HEK293 (cell line): ENCODE measurements around the gene FOXC1.

Experiments
- CTCF ChIA-PET: fragments of 350-600 bp; formaldehyde crosslinking; extraction: SDS; loops from one replicate; lab custom pipeline; 2021; ENCODE audit warnings: antibody characterized with exemption; lab: Yijun Ruan, JAX
- POLR2A ChIA-PET: fragments of 300-600 bp; formaldehyde crosslinking; extraction: SDS; loops from one replicate; lab custom pipeline; 2020; ENCODE audit warnings: antibody characterized with exemption, inconsistent platforms; lab: Yijun Ruan, JAX
- H3K27ac ChIP-seq: fragments of 200-500 bp; sonication (Bioruptor generic); 2 replicates; pipeline ENCODE4 v1.5.1; 2014; ENCODE audit warnings: low read depth, low read length, control low read depth, inconsistent platforms; ENCODE audit errors: extremely low read depth
- H3K36me3 ChIP-seq, 2 experiments: fragments of 200-500 bp in 1 of 2; sonication (Bioruptor generic) in 1 of 2; 1 replicate in 1 of 2; 2 replicates in 1 of 2; pipeline ENCODE4 v1.5.1; 2014 to 2017; ENCODE audit warnings: inconsistent platforms in 2 of 2, low read length in 2 of 2; ENCODE audit not compliant: control insufficient read depth in 2 of 2, insufficient read depth in 1 of 2
- H3K4me1 ChIP-seq: fragments of 200-500 bp; sonication (Bioruptor generic); 2 replicates; pipeline ENCODE4 v1.5.1; 2014; ENCODE audit warnings: mild to moderate bottlenecking, low read length, inconsistent platforms; ENCODE audit not compliant: control insufficient read depth, insufficient read depth
- H3K4me3 ChIP-seq: 2 replicates; pipeline ENCODE4 v1.5.1; 2011; ENCODE audit warnings: low read depth, mild to moderate bottlenecking, control low read depth, low read length, moderate library complexity
- H3K9me3 ChIP-seq: fragments of 200-500 bp; sonication (Bioruptor generic); 2 replicates; pipeline ENCODE4 v1.5.1; 2014; ENCODE audit warnings: low read depth, low read length, inconsistent platforms; ENCODE audit not compliant: control insufficient read depth, insufficient read depth
- BCL6B ChIP-seq: fragments of 450-650 bp; formaldehyde crosslinking; IDR thresholded peaks from 2 replicates; pipeline ENCODE4 v1.5.1; 2017; ENCODE audit warnings: missing biosample characterization, missing genetic modification characterization
- GLIS2 ChIP-seq: fragments of 450-650 bp; formaldehyde crosslinking; IDR thresholded peaks from 2 replicates; pipeline ENCODE4 v1.5.1; 2016; ENCODE audit warnings: missing biosample characterization, missing genetic modification characterization
- HIC1 ChIP-seq: fragments of 450-650 bp; formaldehyde crosslinking; IDR thresholded peaks from 2 replicates; pipeline ENCODE4 v1.5.1; 2016; ENCODE audit warnings: missing biosample characterization, missing genetic modification characterization
- KLF9 ChIP-seq: fragments of 450-650 bp; formaldehyde crosslinking; IDR thresholded peaks from 2 replicates; pipeline ENCODE4 v1.5.1; 2016; ENCODE audit warnings: missing biosample characterization, missing genetic modification characterization, low read depth
- MYNN ChIP-seq: fragments of 450-650 bp; formaldehyde crosslinking; IDR thresholded peaks from 2 replicates; pipeline ENCODE4 v1.5.1; 2016; ENCODE audit warnings: missing biosample characterization, missing genetic modification characterization, borderline replicate concordance
- SETDB1 ChIP-seq: IDR thresholded peaks from one replicate; pipeline ENCODE4 v1.6.1; 2017; ENCODE audit warnings: mild to moderate bottlenecking, low read length, moderate library complexity, mixed read lengths; ENCODE audit not compliant: insufficient read length
- WT1 ChIP-seq: fragments of 450-650 bp; formaldehyde crosslinking; IDR thresholded peaks from 2 replicates; pipeline ENCODE4 v1.5.1; 2016; ENCODE audit warnings: missing biosample characterization, missing genetic modification characterization
- ZNF114 ChIP-seq: fragments of 450-650 bp; formaldehyde crosslinking; IDR thresholded peaks from 2 replicates; pipeline ENCODE4 v1.5.0; 2017; ENCODE audit warnings: missing biosample characterization, missing genetic modification characterization
- ZNF133 ChIP-seq: fragments of 450-650 bp; formaldehyde crosslinking; IDR thresholded peaks from 2 replicates; pipeline ENCODE4 v1.5.1; 2016; ENCODE audit warnings: missing biosample characterization, missing genetic modification characterization
- ZNF202 ChIP-seq: fragments of 450-650 bp; formaldehyde crosslinking; IDR thresholded peaks from 2 replicates; pipeline ENCODE4 v1.5.1; 2016; ENCODE audit warnings: missing biosample characterization, missing genetic modification characterization, borderline replicate concordance
- ZNF223 ChIP-seq: fragments of 450-650 bp; formaldehyde crosslinking; IDR thresholded peaks from 2 replicates; pipeline ENCODE4 v1.5.1; 2016; ENCODE audit warnings: missing biosample characterization, missing genetic modification characterization
- ZNF341 ChIP-seq: fragments of 450-650 bp; formaldehyde crosslinking; IDR thresholded peaks from 2 replicates; pipeline ENCODE4; 2016; ENCODE audit warnings: low read depth, missing biosample characterization, missing genetic modification characterization
- ZNF433 ChIP-seq: fragments of 450-650 bp; formaldehyde crosslinking; IDR thresholded peaks from 2 replicates; pipeline ENCODE4 v1.5.1; 2016; ENCODE audit warnings: missing biosample characterization, missing genetic modification characterization, low read depth
- ZNF501 ChIP-seq: fragments of 450-650 bp; formaldehyde crosslinking; IDR thresholded peaks from 2 replicates; pipeline ENCODE4 v1.5.1; 2016; ENCODE audit warnings: missing biosample characterization, missing genetic modification characterization
- ZNF514 ChIP-seq: fragments of 450-650 bp; formaldehyde crosslinking; IDR thresholded peaks from 2 replicates; pipeline ENCODE4 v1.5.1; 2016; ENCODE audit warnings: missing biosample characterization, missing genetic modification characterization
- ZNF548 ChIP-seq: fragments of 450-650 bp; formaldehyde crosslinking; IDR thresholded peaks from 2 replicates; pipeline ENCODE4 v1.5.1; 2016; ENCODE audit warnings: missing biosample characterization, missing genetic modification characterization
- ZNF747 ChIP-seq: fragments of 450-650 bp; formaldehyde crosslinking; IDR thresholded peaks from 2 replicates; pipeline ENCODE4 v1.5.1; 2016; ENCODE audit warnings: missing biosample characterization, missing genetic modification characterization
- ZNF837 ChIP-seq: fragments of 450-650 bp; formaldehyde crosslinking; IDR thresholded peaks from 2 replicates; pipeline ENCODE4 v1.5.1; 2016; ENCODE audit warnings: missing biosample characterization, missing genetic modification characterization
- ZSCAN16 ChIP-seq: fragments of 450-650 bp; formaldehyde crosslinking; IDR thresholded peaks from 2 replicates; pipeline ENCODE4 v1.5.1; 2016; ENCODE audit warnings: missing biosample characterization, missing genetic modification characterization
- TF ChIP-seq, protein P1 (sequence below): fragments of 450-650 bp; formaldehyde crosslinking; IDR thresholded peaks from 2 replicates; pipeline ENCODE4 v1.5.1; 2016; ENCODE audit warnings: missing biosample characterization, missing genetic modification characterization

Gene FOXC1

DNA sequence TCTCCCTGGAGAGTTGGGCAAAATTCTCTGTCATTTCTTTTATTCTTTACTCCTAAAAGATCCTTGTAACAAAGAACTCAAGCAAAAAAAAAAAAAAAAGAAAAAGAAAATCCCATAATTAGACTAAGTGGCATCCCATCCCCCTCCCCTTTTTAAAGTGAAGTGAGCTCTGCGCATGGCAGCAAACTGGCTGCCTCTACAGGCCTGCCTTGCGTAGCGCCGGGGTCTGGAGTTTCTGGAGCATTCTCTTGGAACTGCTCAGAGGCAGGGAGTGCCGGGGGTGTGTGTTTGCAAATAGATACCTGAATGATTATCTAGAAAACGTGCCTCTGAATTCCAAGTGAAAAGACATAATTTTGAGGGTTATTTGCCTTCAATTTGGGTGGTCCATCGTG lies 48.1 kb downstream of the FOXC1 start:
- Histone ChIP-seq H3K4me3 (no peak overlapping the region), H3K4me1 (0 out of 2 replicates have a peak, but pooled peaks cover 5% of the 10 kb centered on the region), H3K36me3 (no peaks in the 10 kb centered on the region), H3K9me3 (no peaks in the 10 kb centered on the region), H3K27ac (no peak overlapping the region; the same call in 1 of the 2 replicates)
- POLR2A ChIA-PET = no interaction called here
- CTCF ChIA-PET = no interaction called here
- TF ChIP-seq SETDB1 (no peak), BCL6B (no peak), ZNF223 (tag by site-specific recombination) (no peak), ZNF837 (tag by site-specific recombination) (no peak), ZNF202 (tag by site-specific recombination) (no peak), ZNF133 (tag by site-specific recombination) (no peak), ZNF501 (tag by site-specific recombination) (no peak), ZNF548 (no peak), WT1 (tag by site-specific recombination) (no peak)

GRCh38 chr6:1658212-1659005 lies 48.7 kb downstream of the FOXC1 start:
- TF ChIP-seq ZNF114 (tag by site-specific recombination) = no peak
- TF ChIP-seq, all 188 proteins: peak for 0
- no peaks in the 10 kb centered on the region for H3K36me3 ChIP-seq
- ChIA-PET CTCF (no interaction called here), POLR2A (no interaction called here)
- no peak overlapping the region for H3K27ac ChIP-seq
- no peak overlapping the region for H3K4me3 ChIP-seq
- 0 out of 2 replicates have a peak, but pooled peaks cover 5% of the 10 kb centered on the region for H3K4me1 ChIP-seq
- no peaks in the 10 kb centered on the region for H3K9me3 ChIP-seq

DNA sequence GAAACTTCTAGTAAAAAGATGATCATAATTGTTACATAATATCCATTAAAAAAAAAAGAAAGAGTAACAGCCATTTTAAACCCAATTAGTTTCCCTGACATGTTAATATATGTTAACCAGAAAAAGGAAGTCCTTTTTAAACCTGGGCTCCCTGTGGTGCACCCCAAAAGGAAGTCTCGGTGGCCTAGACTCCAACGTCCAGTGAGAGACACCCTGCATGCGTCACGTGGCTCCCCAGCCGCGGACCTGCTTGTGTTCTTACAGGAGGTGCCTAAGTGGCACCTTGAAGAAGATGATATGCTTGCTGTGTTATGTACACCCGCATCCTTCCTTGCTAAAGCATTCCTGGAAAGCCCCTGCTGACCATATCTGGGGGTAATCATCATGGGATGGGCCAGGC lies 50.1 kb downstream of the FOXC1 start:
- no peaks in the 10 kb centered on the region for H3K9me3 ChIP-seq
- CTCF ChIA-PET = no interaction called here
- POLR2A ChIA-PET = interaction anchor here (0.6 kb wide), 1 partner anchor 1442 kb away, joined by 4 read pairs; no protein-coding TSS in a partner anchor
- no peak for TF ChIP-seq ZNF514
- no peak for TF ChIP-seq HIC1
- TF ChIP-seq MYNN (tag by site-specific recombination) = no peak
- no peak for TF ChIP-seq ZNF747
- TF ChIP-seq, all 188 proteins: peak for 0
- no peak overlapping the region for H3K4me3 ChIP-seq
- no peak overlapping the region for H3K27ac ChIP-seq
- H3K4me1 ChIP-seq = 0 out of 2 replicates have a peak, but pooled peaks cover 5% of the 10 kb centered on the region
- no peaks in the 10 kb centered on the region for H3K36me3 ChIP-seq

DNA sequence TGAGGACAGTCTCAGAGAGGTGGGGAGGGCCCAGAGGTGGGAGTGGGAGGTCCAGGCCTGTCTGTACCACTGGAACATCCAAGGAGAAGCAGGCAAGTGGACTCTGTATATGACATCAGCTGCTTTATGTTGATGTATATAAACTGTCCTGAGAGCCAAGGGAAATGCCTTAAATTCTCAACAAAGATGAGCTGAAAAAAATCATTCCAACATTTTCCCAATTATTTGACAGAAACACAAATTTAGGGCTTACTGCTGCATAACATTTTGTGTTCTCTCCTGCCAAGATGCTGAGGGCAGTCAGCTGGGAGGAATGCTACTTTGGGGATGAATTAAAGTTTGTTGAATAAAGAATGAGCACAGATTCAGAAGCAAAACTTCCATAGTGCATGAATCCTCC lies 52.8 kb downstream of the FOXC1 start:
- H3K9me3 ChIP-seq = no peaks in the 10 kb centered on the region
- CTCF ChIA-PET = no interaction called here

More for the DNA sequence above, 52.8 kb downstream of the FOXC1 start:
- H3K4me1 ChIP-seq = peaks cover 9% of the 10 kb centered on the region
- TF ChIP-seq, protein P1, sequence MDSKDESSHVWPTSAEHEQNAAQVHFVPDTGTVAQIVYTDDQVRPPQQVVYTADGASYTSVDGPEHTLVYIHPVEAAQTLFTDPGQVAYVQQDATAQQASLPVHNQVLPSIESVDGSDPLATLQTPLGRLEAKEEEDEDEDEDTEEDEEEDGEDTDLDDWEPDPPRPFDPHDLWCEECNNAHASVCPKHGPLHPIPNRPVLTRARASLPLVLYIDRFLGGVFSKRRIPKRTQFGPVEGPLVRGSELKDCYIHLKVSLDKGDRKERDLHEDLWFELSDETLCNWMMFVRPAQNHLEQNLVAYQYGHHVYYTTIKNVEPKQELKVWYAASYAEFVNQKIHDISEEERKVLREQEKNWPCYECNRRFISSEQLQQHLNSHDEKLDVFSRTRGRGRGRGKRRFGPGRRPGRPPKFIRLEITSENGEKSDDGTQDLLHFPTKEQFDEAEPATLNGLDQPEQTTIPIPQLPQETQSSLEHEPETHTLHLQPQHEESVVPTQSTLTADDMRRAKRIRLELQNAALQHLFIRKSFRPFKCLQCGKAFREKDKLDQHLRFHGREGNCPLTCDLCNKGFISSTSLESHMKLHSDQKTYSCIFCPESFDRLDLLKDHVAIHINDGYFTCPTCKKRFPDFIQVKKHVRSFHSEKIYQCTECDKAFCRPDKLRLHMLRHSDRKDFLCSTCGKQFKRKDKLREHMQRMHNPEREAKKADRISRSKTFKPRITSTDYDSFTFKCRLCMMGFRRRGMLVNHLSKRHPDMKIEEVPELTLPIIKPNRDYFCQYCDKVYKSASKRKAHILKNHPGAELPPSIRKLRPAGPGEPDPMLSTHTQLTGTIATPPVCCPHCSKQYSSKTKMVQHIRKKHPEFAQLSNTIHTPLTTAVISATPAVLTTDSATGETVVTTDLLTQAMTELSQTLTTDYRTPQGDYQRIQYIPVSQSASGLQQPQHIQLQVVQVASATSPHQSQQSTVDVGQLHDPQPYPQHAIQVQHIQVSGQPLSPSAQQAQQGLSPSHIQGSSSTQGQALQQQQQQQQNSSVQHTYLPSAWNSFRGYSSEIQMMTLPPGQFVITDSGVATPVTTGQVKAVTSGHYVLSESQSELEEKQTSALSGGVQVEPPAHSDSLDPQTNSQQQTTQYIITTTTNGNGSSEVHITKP (tag by site-specific recombination) = no peak
- TF ChIP-seq GLIS2 (tag by site-specific recombination) (no peak), ZNF433 (tag by site-specific recombination) (no peak), KLF9 (tag by site-specific recombination) (no peak), ZNF341 (tag by site-specific recombination) (no peak), ZSCAN16 (no peak)
- H3K4me3 ChIP-seq = no peak overlapping the region
- no peaks in the 10 kb centered on the region for H3K36me3 ChIP-seq
- POLR2A ChIA-PET = interaction anchor here (1.0 kb wide), 1 partner anchor 8 kb away, joined by 3 read pairs; no protein-coding TSS in a partner anchor
- H3K27ac ChIP-seq = no peak overlapping the region
